ENCODE measurements around the gene SLC30A2. TPM values are rescaled to one million over a fixed set of nuclear protein-coding genes. Genes with fewer than 3 reads are reported as not detected.

The SLC30A2 gene
- total and polyA plus RNA-seq, 9 of the 15 experiments (the other 6 are each of a cell fraction or from before 2014, with no cell fraction given): 0.01 to 0.18 (median 0.06) TPM; not detected in 3

- TF ChIP-seq ATF1 (CRISPR knock-in tag; IDR thresholded peaks at IDR 0.05) (no peak), ATF1 (tag; IDR thresholded peaks at IDR 0.05) (no peak), TSHZ1 (CRISPR knock-in tag; IDR thresholded peaks at IDR 0.05) (no peak), MTA2 (IDR thresholded peaks at IDR 0.05; ENCODE audit: low read depth) (no peak), ZNF316 (IDR thresholded peaks at IDR 0.05) (no peak), CHCHD3 (CRISPR knock-in tag; IDR thresholded peaks at IDR 0.05) (no peak), NFATC3 (IDR thresholded peaks at IDR 0.05) (no peak), REST (IDR thresholded peaks at IDR 0.05; ENCODE audit: borderline replicate concordance) (peak; percentile 92), REST (CRISPR knock-in tag; IDR thresholded peaks at IDR 0.05; ENCODE audit: low read depth) (no peak), NFIC (IDR thresholded peaks at IDR 0.05) (no peak), ESRRB (CRISPR knock-in tag; IDR thresholded peaks at IDR 0.05; ENCODE audit: borderline replicate concordance) (no peak), TBL1XR1 (IDR thresholded peaks at IDR 0.05; ENCODE audit: low read length in 2 of 2) (no peak), WHSC1 (IDR thresholded peaks at IDR 0.05; ENCODE audit: low read length) (no peak)
- TF ChIP-seq, protein P1, sequence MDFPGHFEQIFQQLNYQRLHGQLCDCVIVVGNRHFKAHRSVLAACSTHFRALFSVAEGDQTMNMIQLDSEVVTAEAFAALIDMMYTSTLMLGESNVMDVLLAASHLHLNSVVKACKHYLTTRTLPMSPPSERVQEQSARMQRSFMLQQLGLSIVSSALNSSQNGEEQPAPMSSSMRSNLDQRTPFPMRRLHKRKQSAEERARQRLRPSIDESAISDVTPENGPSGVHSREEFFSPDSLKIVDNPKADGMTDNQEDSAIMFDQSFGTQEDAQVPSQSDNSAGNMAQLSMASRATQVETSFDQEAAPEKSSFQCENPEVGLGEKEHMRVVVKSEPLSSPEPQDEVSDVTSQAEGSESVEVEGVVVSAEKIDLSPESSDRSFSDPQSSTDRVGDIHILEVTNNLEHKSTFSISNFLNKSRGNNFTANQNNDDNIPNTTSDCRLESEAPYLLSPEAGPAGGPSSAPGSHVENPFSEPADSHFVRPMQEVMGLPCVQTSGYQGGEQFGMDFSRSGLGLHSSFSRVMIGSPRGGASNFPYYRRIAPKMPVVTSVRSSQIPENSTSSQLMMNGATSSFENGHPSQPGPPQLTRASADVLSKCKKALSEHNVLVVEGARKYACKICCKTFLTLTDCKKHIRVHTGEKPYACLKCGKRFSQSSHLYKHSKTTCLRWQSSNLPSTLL (IDR thresholded peaks at IDR 0.05): no peak
Measured at GRCh38 chr1:26035959-26036755, 9.8 kb downstream of the SLC30A2 start (continued).
